ENCODE results near the gene DNAJB6.

DNAJB6 gene

GRCh38 chr7:157413881-157414701 is 77.3 kb downstream of the DNAJB6 start:
- DNase-seq (ENCODE audit: low read depth): no peak
- H3K4me3 ChIP-seq (ENCODE audit: low read depth, low read length): no peak overlapping the region
- TF ChIP-seq CTCF (conservative IDR thresholded peaks at IDR 0.05; ENCODE audit: low read depth, low read length): no peak

- DNase-seq (ENCODE audit: low read depth): no peak
- no peak overlapping the region for H3K4me3 ChIP-seq (ENCODE audit: low read depth, low read length)
- TF ChIP-seq CTCF (conservative IDR thresholded peaks at IDR 0.05; ENCODE audit: low read depth, low read length): no peak
Observed at GRCh38 chr7:157414702-157415096, 77.9 kb downstream of the DNAJB6 start.

GRCh38 chr7:157415486-157415885 is 78.7 kb downstream of the DNAJB6 start:
- no peak for TF ChIP-seq CTCF (conservative IDR thresholded peaks at IDR 0.05; ENCODE audit: low read depth, low read length)
- H3K4me3 ChIP-seq (ENCODE audit: low read depth, low read length): no peak overlapping the region
- no peak for DNase-seq (ENCODE audit: low read depth)

- no peak overlapping the region for H3K4me3 ChIP-seq (ENCODE audit: low read depth, low read length)
- no peak for DNase-seq (ENCODE audit: low read depth)
- no peak for TF ChIP-seq CTCF (conservative IDR thresholded peaks at IDR 0.05; ENCODE audit: low read depth, low read length)
Observed at GRCh38 chr7:157416011-157416410, 79.2 kb downstream of the DNAJB6 start.

GRCh38 chr7:157418204-157419034 is 81.6 kb downstream of the DNAJB6 start:
- no peak for DNase-seq (ENCODE audit: low read depth)
- H3K4me3 ChIP-seq (ENCODE audit: low read depth, low read length): no peak overlapping the region
- TF ChIP-seq CTCF (conservative IDR thresholded peaks at IDR 0.05; ENCODE audit: low read depth, low read length): no peak

GRCh38 chr7:157419035-157419293 is 82.2 kb downstream of the DNAJB6 start:
- no peak for TF ChIP-seq CTCF (conservative IDR thresholded peaks at IDR 0.05; ENCODE audit: low read depth, low read length)
- no peak for DNase-seq (ENCODE audit: low read depth)
- H3K4me3 ChIP-seq (ENCODE audit: low read depth, low read length): no peak overlapping the region

All from choroid plexus epithelial cell (primary cell).